Liver (tissue), 9 donors: Measurements from ENCODE around the gene PNMA8A. TPM values are rescaled to one million over a fixed set of nuclear protein-coding genes. Genes with fewer than 3 reads are reported as not detected.

ENCODE experiments used
- DNase-seq: peaks from one replicate; pipeline ENCODE4 v3.0.0-alpha.2; 2017; ENCODE audit warnings: low spot score
- H3K27ac ChIP-seq, 2 donors: one replicate each; pipeline ENCODE4 v1.7.0; 2013; ENCODE audit warnings: inconsistent platforms in 2 of 2, low read length in 2 of 2, control low read depth in 1 of 2, low read depth in 1 of 2, mild to moderate bottlenecking in 1 of 2
- H3K27me3 ChIP-seq, 4 donors: one replicate each; pipeline versions ENCODE4 v1.6.1 to v1.7.0; 2013; ENCODE audit warnings: low read length in 3 of 4, inconsistent platforms in 1 of 4, mild to moderate bottlenecking in 1 of 4, moderate library complexity in 1 of 4; ENCODE audit not compliant: control insufficient read depth in 4 of 4, insufficient read depth in 4 of 4
- H3K36me3 ChIP-seq, 4 donors: one replicate each; pipeline versions ENCODE4 v1.6.1 to v1.7.0; 2013; ENCODE audit warnings: low read length in 3 of 4, mild to moderate bottlenecking in 3 of 4, low read depth in 1 of 4, moderate library complexity in 1 of 4; ENCODE audit not compliant: control insufficient read depth in 4 of 4, insufficient read depth in 3 of 4
- H3K4me1 ChIP-seq, 4 donors: one replicate each; pipeline versions ENCODE4 v1.6.1 to v1.7.0; 2013; ENCODE audit warnings: low read length in 3 of 4, mild to moderate bottlenecking in 3 of 4, moderate library complexity in 1 of 4; ENCODE audit not compliant: control insufficient read depth in 4 of 4, insufficient read depth in 4 of 4
- H3K4me3 ChIP-seq, 3 donors: one replicate each; pipeline versions ENCODE4 v1.6.1 to v1.7.0; 2013; ENCODE audit warnings: low read length in 3 of 3, control low read depth in 1 of 3, low read depth in 1 of 3, mild to moderate bottlenecking in 1 of 3
- H3K9ac ChIP-seq, 2 donors: one replicate each; pipeline ENCODE4 v1.7.0; 2013; ENCODE audit warnings: low read length in 2 of 2, mild to moderate bottlenecking in 2 of 2, moderate library complexity in 2 of 2, control low read depth in 1 of 2, low read depth in 1 of 2
- H3K9me3 ChIP-seq, 4 donors: one replicate each; pipeline versions ENCODE4 v1.6.1 to v1.7.0; 2013; ENCODE audit warnings: low read length in 3 of 4; ENCODE audit not compliant: control insufficient read depth in 4 of 4
- ATF3 ChIP-seq: IDR thresholded peaks from 2 replicates; pipeline ENCODE4 v1.6.1; 2016; ENCODE audit warnings: antibody characterized with exemption
- CTCF ChIP-seq: fragments of 150-350 bp; IDR thresholded peaks from 2 replicates; pipeline ENCODE4 v1.5.1; 2017; ENCODE audit warnings: improper control_type of control experiment, low read depth, low read length; ENCODE audit not compliant: missing input control
- EGR1 ChIP-seq, 2 donors: IDR thresholded peaks; 2 replicates each; pipeline ENCODE4 v1.6.1; 2016 to 2018; ENCODE audit warnings: antibody characterized with exemption in 2 of 2, low read depth in 2 of 2
- FOXA1 ChIP-seq: IDR thresholded peaks from 2 replicates; pipeline ENCODE4 v1.6.1; 2016; ENCODE audit warnings: antibody characterized with exemption
- FOXA2 ChIP-seq: IDR thresholded peaks from 2 replicates; pipeline ENCODE4 v1.6.1; 2016; ENCODE audit warnings: antibody characterized with exemption
- GABPA ChIP-seq, 2 donors: IDR thresholded peaks in 1 of 2; conservative IDR thresholded peaks in 1 of 2; 2 replicates each; pipeline ENCODE4 v1.6.1; 2016; ENCODE audit warnings: antibody characterized with exemption in 2 of 2, mild to moderate bottlenecking in 1 of 2, moderate library complexity in 1 of 2
- HNF4A ChIP-seq, 2 donors: conservative IDR thresholded peaks; 2 replicates each; pipeline ENCODE4 v1.6.1; 2016; ENCODE audit warnings: antibody characterized with exemption in 2 of 2, mild to moderate bottlenecking in 2 of 2
- HNF4G ChIP-seq: IDR thresholded peaks from 2 replicates; pipeline ENCODE4 v1.6.1; 2016; ENCODE audit warnings: antibody characterized with exemption
- JUND ChIP-seq, 2 donors: IDR thresholded peaks; 2 replicates each; pipeline ENCODE4 v1.6.1; 2016; ENCODE audit warnings: antibody characterized with exemption in 2 of 2
- MAX ChIP-seq: IDR thresholded peaks from 2 replicates; pipeline ENCODE4 v1.6.1; 2016; ENCODE audit warnings: antibody characterized with exemption
- NR2F2 ChIP-seq: IDR thresholded peaks from 2 replicates; pipeline ENCODE4 v1.6.1; 2016; ENCODE audit warnings: antibody characterized with exemption
- RAD21 ChIP-seq, 2 donors: IDR thresholded peaks; 2 replicates each; pipeline ENCODE4 v1.6.1; 2016; ENCODE audit warnings: antibody characterized with exemption in 2 of 2, mild to moderate bottlenecking in 2 of 2
- REST ChIP-seq: IDR thresholded peaks from 2 replicates; pipeline ENCODE4 v1.6.1; 2016; ENCODE audit warnings: antibody characterized with exemption, mild to moderate bottlenecking
- RXRA ChIP-seq, 2 donors: IDR thresholded peaks; 2 replicates each; pipeline ENCODE4 v1.6.1; 2017 to 2018; ENCODE audit warnings: antibody characterized with exemption in 2 of 2, mild to moderate bottlenecking in 1 of 2
- SP1 ChIP-seq: IDR thresholded peaks from 2 replicates; pipeline ENCODE4 v1.6.1; 2018; ENCODE audit warnings: antibody characterized with exemption, mild to moderate bottlenecking
- TAF1 ChIP-seq: conservative IDR thresholded peaks from 2 replicates; pipeline ENCODE4 v1.6.1; 2016; ENCODE audit warnings: antibody characterized with exemption, mild to moderate bottlenecking
- YY1 ChIP-seq: IDR thresholded peaks from 2 replicates; pipeline ENCODE4 v1.6.1; 2016; ENCODE audit warnings: antibody characterized with exemption, mild to moderate bottlenecking
- ZBTB33 ChIP-seq: IDR thresholded peaks from 2 replicates; pipeline ENCODE4 v1.6.1; 2016; ENCODE audit warnings: antibody characterized with exemption
- WGBS: extraction: QIAGEN DNeasy Blood & Tissue Kit; methylation state at CpG from one replicate; pipeline ENCODE4 v1.1.7; 2013; 5-methylcytosine and 5-hydroxymethylcytosine counted together
- polyA plus RNA-seq, 2 donors: library from polyadenylated mRNA; stranded (reverse) in 1 of 2; unstranded in 1 of 2; fragments of 200-250 nt in 1 of 2; fragments of >200 nt in 1 of 2; fragmentation: Nextera tagmentation in 1 of 2; extraction: Ambion mirVana in 1 of 2; gene quantifications; one replicate each; pipeline versions ENCODE4 v1.2.1 to v1.2.3, GENCODE V29; 2013 to 2015
- total RNA-seq, 2 donors: library from RNA; depleted of rRNA; stranded (reverse); fragments of >200 nt; gene quantifications; one replicate each; pipeline ENCODE4 v1.2.3, GENCODE V29; 2014
- donor health status: healthy.
- donor health status: healthy.
- donor health status: healthy.
- donor health status: healthy.
- donor health status: healthy.

The PNMA8A gene
- total and polyA plus RNA-seq, 4 donors: 0.17 to 0.93 (median 0.22) TPM; not detected in 1

GRCh38 chr19:46463516-46463915 lies 7.8 kb downstream of the PNMA8A start:
- TF ChIP-seq FOXA2 (no peak), NR2F2 (no peak), JUND (IDR thresholded peaks at IDR 0.05) (no peak), REST (no peak), RAD21 (IDR thresholded peaks at IDR 0.05) (no peak), GABPA (IDR thresholded peaks at IDR 0.05 in 1 of 2, conservative IDR thresholded peaks at IDR 0.05 in 1 of 2) (no peak), RXRA (IDR thresholded peaks at IDR 0.05) (no peak), SP1 (no peak), TAF1 (no peak)
- no peak for DNase-seq
- no peak overlapping the region for H3K27ac ChIP-seq
- H3K4me1 ChIP-seq: no peaks in the 10 kb centered on the region
- H3K27me3 ChIP-seq: peaks cover 0 to 3% (median 0%) of the 10 kb centered on the region in 4 donors
- H3K36me3 ChIP-seq: no peaks in the 10 kb centered on the region
- no peak overlapping the region for H3K4me3 ChIP-seq
- H3K9me3 ChIP-seq: no peaks in the 10 kb centered on the region
- 78% methylated on average over 7 of the region's 7 CpGs for WGBS
- no peak overlapping the region for H3K9ac ChIP-seq

GRCh38 chr19:46461537-46461936 lies 9.8 kb downstream of the PNMA8A start:
- Histone ChIP-seq H3K9me3 (no peaks in the 10 kb centered on the region), H3K27me3 (peaks cover 0 to 3% (median 0%) of the 10 kb centered on the region in 4 donors), H3K36me3 (no peaks in the 10 kb centered on the region), H3K27ac (no peak overlapping the region), H3K4me1 (no peaks in the 10 kb centered on the region), H3K4me3 (no peak overlapping the region), H3K9ac (no peak overlapping the region)
- TF ChIP-seq TAF1 (no peak), HNF4G (no peak), FOXA1 (no peak), FOXA2 (no peak), HNF4A (conservative IDR thresholded peaks at IDR 0.05) (no peak), RAD21 (IDR thresholded peaks at IDR 0.05) (no peak), CTCF (no peak), EGR1 (IDR thresholded peaks at IDR 0.05; ENCODE audit: low read depth in 2 of 2) (no peak), JUND (IDR thresholded peaks at IDR 0.05) (no peak), RXRA (IDR thresholded peaks at IDR 0.05) (no peak), ATF3 (no peak), MAX (no peak), ZBTB33 (no peak), NR2F2 (no peak), SP1 (no peak), YY1 (no peak)
- WGBS: 92% methylated on average over 2 of the region's 2 CpGs
- no peak for DNase-seq
